HEK293T (cell line): ENCODE results near the gene TIAM1.

ENCODE experiments used
- ARNT ChIP-seq: fragments of 450-650 bp; IDR thresholded peaks from 2 replicates; pipeline ENCODE4 v1.6.1; 2017; ENCODE audit warnings: mild to moderate bottlenecking
- BHLHE40 ChIP-seq: fragments of 450-650 bp; IDR thresholded peaks from 2 replicates; pipeline ENCODE4 v1.6.1; 2016; ENCODE audit warnings: mild to moderate bottlenecking, moderate library complexity, borderline replicate concordance
- FOXM1 ChIP-seq: fragments of 450-650 bp; IDR thresholded peaks from 2 replicates; pipeline ENCODE4 v1.6.1; 2017; ENCODE audit warnings: mild to moderate bottlenecking, borderline replicate concordance
- PKNOX1 ChIP-seq: fragments of 450-650 bp; IDR thresholded peaks from 2 replicates; pipeline ENCODE4 v1.6.1; 2016
- SUZ12 ChIP-seq: fragments of 450-650 bp; IDR thresholded peaks from 2 replicates; pipeline ENCODE4 v1.6.1; 2016; ENCODE audit warnings: mild to moderate bottlenecking
- TARDBP ChIP-seq: fragments of 450-650 bp; IDR thresholded peaks from 2 replicates; pipeline ENCODE4 v1.6.1; 2016

GRCh38 chr21:31335957-31336738, 7.9 kb downstream of the TIAM1 start:
- no peak for TF ChIP-seq BHLHE40
- no peak for TF ChIP-seq ARNT
- TF ChIP-seq FOXM1 = no peak
- no peak for TF ChIP-seq SUZ12
- no peak for TF ChIP-seq PKNOX1
- TF ChIP-seq TARDBP = no peak
